DMS153 treated with DMSO at 0.1 percent for 48 hours (cell line): ENCODE results near the gene RPRD1B.

Experiments
- DNase-seq: peaks from one replicate; lab custom pipeline; 2025; ENCODE audit not compliant: unreplicated experiment; lab: John Stamatoyannopoulos, UW

Gene RPRD1B

GRCh38 chr20:38134427-38135270, 101.1 kb downstream of the RPRD1B start:
- no peak for DNase-seq

GRCh38 chr20:38135271-38135650, 101.7 kb downstream of the RPRD1B start:
- no peak for DNase-seq

- DNase-seq = no peak
Observed at GRCh38 chr20:38135651-38136420, 102.3 kb downstream of the RPRD1B start.

GRCh38 chr20:38136421-38137245, 103.1 kb downstream of the RPRD1B start:
- no peak for DNase-seq

- DNase-seq = no peak
Observed at GRCh38 chr20:38137441-38138037, 104.0 kb downstream of the RPRD1B start.

GRCh38 chr20:38138086-38138778, 104.7 kb downstream of the RPRD1B start:
- DNase-seq = no peak

GRCh38 chr20:38139156-38139912, 105.8 kb downstream of the RPRD1B start:
- DNase-seq = no peak

GRCh38 chr20:38139977-38140753, 106.6 kb downstream of the RPRD1B start:
- DNase-seq = peak; percentile 55

GRCh38 chr20:38141204-38141888, 107.8 kb downstream of the RPRD1B start:
- no peak for DNase-seq
